Neural progenitor cell (in vitro differentiated cells): Measurements from ENCODE around the gene THYN1. TPM values are rescaled to one million over a fixed set of nuclear protein-coding genes. Genes with fewer than 3 reads are reported as not detected.
"Not testable (repeated sequence)": the region's sequence is repeated elsewhere in the genome, so short reads cannot be mapped to it uniquely, and the experiment has no call there.

Experiments used
- DNase-seq: peaks from one replicate; pipeline ENCODE4 v3.0.0-alpha.2; 2016; ENCODE audit warnings: low spot score
- H2AFZ ChIP-seq: fragments of 200-600 bp; sonication (generic); replicated peaks from 2 replicates; pipeline ENCODE4 v1.6.1; 2016; ENCODE audit warnings: antibody characterized with exemption
- H3F3A ChIP-seq: fragments of 200-600 bp; sonication (generic); 2 replicates; pipeline ENCODE4 v1.6.1; 2016; ENCODE audit warnings: antibody characterized with exemption, low read depth
- H3K27ac ChIP-seq: fragments of 200-600 bp; sonication (generic); 2 replicates; pipeline ENCODE4 v1.5.1; 2016; ENCODE audit warnings: mild to moderate bottlenecking
- H3K27me3 ChIP-seq: fragments of 200-600 bp; sonication (generic); 2 replicates; pipeline ENCODE4 v1.6.1; 2016; ENCODE audit warnings: mild to moderate bottlenecking, moderate library complexity
- H3K36me3 ChIP-seq: fragments of 200-600 bp; sonication (generic); 2 replicates; pipeline ENCODE4 v1.5.1; 2016
- H3K4me1 ChIP-seq: fragments of 200-600 bp; sonication (generic); 2 replicates; pipeline ENCODE4 v1.6.1; 2016; ENCODE audit warnings: mixed run types
- H3K4me2 ChIP-seq: fragments of 200-600 bp; sonication (generic); 2 replicates; pipeline ENCODE4 v1.6.1; 2016
- H3K4me3 ChIP-seq: fragments of 200-600 bp; sonication (generic); 2 replicates; pipeline ENCODE4 v1.5.1; 2016
- H3K79me2 ChIP-seq: fragments of 200-600 bp; sonication (generic); 2 replicates; pipeline ENCODE4 v1.6.1; 2016; ENCODE audit warnings: low read depth
- H3K9ac ChIP-seq: fragments of 200-600 bp; sonication (generic); 2 replicates; pipeline ENCODE4 v1.6.1; 2016
- H3K9me3 ChIP-seq: fragments of 200-600 bp; sonication (generic); 2 replicates; pipeline ENCODE4 v1.5.1; 2016; ENCODE audit warnings: low read depth
- H4K20me1 ChIP-seq: fragments of 200-600 bp; sonication (generic); 2 replicates; pipeline ENCODE4 v1.6.1; 2016; ENCODE audit warnings: low read depth
- H3K27ac Mint-ChIP-seq: 3 replicates; pipeline ENCODE4 v1.8.0; 2021; ENCODE audit warnings: mixed read lengths
- H3K27me3 Mint-ChIP-seq: 2 replicates; pipeline ENCODE4 v1.8.0; 2022; ENCODE audit warnings: low read depth, mild to moderate bottlenecking, inconsistent platforms, moderate library complexity, mixed read lengths; ENCODE audit not compliant: insufficient read depth
- H3K36me3 Mint-ChIP-seq: 3 replicates; pipeline ENCODE4 v1.8.0; 2021; ENCODE audit warnings: mixed read lengths
- H3K4me1 Mint-ChIP-seq: 3 replicates; pipeline ENCODE4 v1.8.0; 2021; ENCODE audit warnings: mixed read lengths
- H3K4me3 Mint-ChIP-seq: 3 replicates; pipeline ENCODE4 v1.8.0; 2021; ENCODE audit warnings: mild to moderate bottlenecking, moderate library complexity, mixed read lengths
- H3K9me3 Mint-ChIP-seq: 3 replicates; pipeline ENCODE4 v1.8.0; 2020; ENCODE audit warnings: mixed read lengths
- CTCF ChIP-seq: fragments of 200-600 bp; sonication (generic); IDR thresholded peaks from 2 replicates; pipeline ENCODE4 v1.5.1; 2017; ENCODE audit warnings: antibody characterized with exemption, mild to moderate bottlenecking
- EZH2 ChIP-seq: fragments of 200-600 bp; sonication (generic); IDR thresholded peaks from 2 replicates; pipeline ENCODE4 v1.6.1; 2017; ENCODE audit warnings: antibody characterized with exemption, mild to moderate bottlenecking, moderate library complexity
- EZH2phosphoT487 ChIP-seq: fragments of 200-600 bp; sonication (generic); IDR thresholded peaks from 2 replicates; pipeline ENCODE4 v1.6.1; 2017; ENCODE audit warnings: antibody characterized with exemption
- total RNA-seq: library from RNA; depleted of rRNA; stranded (reverse); fragments of >200 nt; gene quantifications from 2 replicates; pipeline ENCODE4 v1.2.3, GENCODE V29; 2015; ENCODE audit warnings: low replicate concordance

The THYN1 gene
- total RNA-seq, 1 donor from 2014 or later: 109 TPM

GRCh38 chr11:134289167-134289566 lies 36.0 kb upstream of the THYN1 start:
- no peaks in the 10 kb centered on the region for H3K36me3 Mint-ChIP-seq
- Histone ChIP-seq H3K36me3 (no peaks in the 10 kb centered on the region), H4K20me1 (no peaks in the 10 kb centered on the region), H3K27ac (no peak overlapping the region), H3K4me2 (no peak overlapping the region), H3K27me3 (no peaks in the 10 kb centered on the region), H3F3A (no peaks in the 10 kb centered on the region), H3K79me2 (no peaks in the 10 kb centered on the region), H3K9ac (no peak overlapping the region), H3K4me1 (no peaks in the 10 kb centered on the region), H2AFZ (no peak overlapping the region), H3K9me3 (no peaks in the 10 kb centered on the region), H3K4me3 (no peak overlapping the region)
- no peak overlapping the region for H3K4me3 Mint-ChIP-seq
- peak overlapping the region; percentile 23 for H3K27ac Mint-ChIP-seq
- peaks cover 21% of the 10 kb centered on the region for H3K4me1 Mint-ChIP-seq
- peaks cover 13% of the 10 kb centered on the region for H3K27me3 Mint-ChIP-seq
- DNase-seq: no peak
- TF ChIP-seq EZH2: no peak
- no peak for TF ChIP-seq EZH2phosphoT487
- no peak for TF ChIP-seq CTCF
- no peaks in the 10 kb centered on the region for H3K9me3 Mint-ChIP-seq

GRCh38 chr11:134288486-134288885 lies 35.3 kb upstream of the THYN1 start:
- no peak for DNase-seq
- no peak overlapping the region for H2AFZ ChIP-seq
- no peaks in the 10 kb centered on the region for H3K27me3 ChIP-seq
- H4K20me1 ChIP-seq: no peaks in the 10 kb centered on the region
- no peaks in the 10 kb centered on the region for H3K36me3 Mint-ChIP-seq
- H3K9me3 Mint-ChIP-seq: no peaks in the 10 kb centered on the region
- no peak overlapping the region for H3K9ac ChIP-seq
- no peak overlapping the region for H3K4me2 ChIP-seq
- no peaks in the 10 kb centered on the region for H3K9me3 ChIP-seq
- H3K79me2 ChIP-seq: no peaks in the 10 kb centered on the region
- H3K27ac Mint-ChIP-seq: no peak overlapping the region
- no peak overlapping the region for H3K27ac ChIP-seq
- peaks cover 15% of the 10 kb centered on the region for H3K27me3 Mint-ChIP-seq
- no peaks in the 10 kb centered on the region for H3K36me3 ChIP-seq
- H3K4me3 Mint-ChIP-seq: no peak overlapping the region
- TF ChIP-seq EZH2phosphoT487 (no peak), EZH2 (no peak), CTCF (no peak)
- peaks cover 21% of the 10 kb centered on the region for H3K4me1 Mint-ChIP-seq
- no peak overlapping the region for H3K4me3 ChIP-seq
- no peaks in the 10 kb centered on the region for H3K4me1 ChIP-seq
- no peaks in the 10 kb centered on the region for H3F3A ChIP-seq

- DNase-seq: no peak
- Mint-ChIP-seq H3K4me1 (peaks cover 21% of the 10 kb centered on the region), H3K9me3 (no peaks in the 10 kb centered on the region), H3K36me3 (no peaks in the 10 kb centered on the region), H3K27ac (no peak overlapping the region), H3K4me3 (no peak overlapping the region), H3K27me3 (peaks cover 15% of the 10 kb centered on the region)
- Histone ChIP-seq H3K36me3 (no peaks in the 10 kb centered on the region), H3K9me3 (no peaks in the 10 kb centered on the region), H3K4me3 (no peak overlapping the region), H3K4me2 (no peak overlapping the region), H3K27me3 (no peaks in the 10 kb centered on the region), H3K79me2 (no peaks in the 10 kb centered on the region), H4K20me1 (no peaks in the 10 kb centered on the region), H3K9ac (no peak overlapping the region), H3K27ac (no peak overlapping the region), H2AFZ (no peak overlapping the region), H3F3A (no peaks in the 10 kb centered on the region), H3K4me1 (no peaks in the 10 kb centered on the region)
- no peak for TF ChIP-seq CTCF
- no peak for TF ChIP-seq EZH2phosphoT487
- no peak for TF ChIP-seq EZH2
Observed at GRCh38 chr11:134287561-134287960, 34.4 kb upstream of the THYN1 start.

- H3K27ac ChIP-seq, H3K4me3 Mint-ChIP-seq, H3K9me3 Mint-ChIP-seq, H3F3A ChIP-seq, H3K4me1 ChIP-seq, H3K9me3 ChIP-seq, DNase-seq, H3K79me2 ChIP-seq, H3K27me3 ChIP-seq, H3K36me3 ChIP-seq, H3K36me3 Mint-ChIP-seq, H3K4me2 ChIP-seq, H3K27ac Mint-ChIP-seq, H4K20me1 ChIP-seq, H3K4me3 ChIP-seq, H2AFZ ChIP-seq, H3K9ac ChIP-seq: not testable (repeated sequence)
- Mint-ChIP-seq H3K27me3 (peaks cover 17% of the 10 kb centered on the region), H3K4me1 (peaks cover 11% of the 10 kb centered on the region)
Observed at GRCh38 chr11:134284349-134284748, 31.2 kb upstream of the THYN1 start.
